HepG2 (cell line): ENCODE measurements around the gene ACAA2. TPM values are rescaled to one million over a fixed set of nuclear protein-coding genes. Genes with fewer than 3 reads are reported as not detected.
A peak's percentile ranks its signal among the peaks of the same experiment; 100 is the strongest.

Experiments used
- AFF4 ChIP-seq: sonication (generic); formaldehyde crosslinking; IDR thresholded peaks from 2 replicates; pipeline ENCODE4 v1.4.0; 2020; ENCODE audit warnings: missing genetic modification reagents
- ATF7 ChIP-seq, 2 experiments: fragments of 450-650 bp in 1 of 2; sonication (generic) in 1 of 2; formaldehyde crosslinking in 1 of 2; IDR thresholded peaks; 2 replicates each; pipeline versions ENCODE4 v1.4.0 to v1.6.1; 2016 to 2020; ENCODE audit warnings: antibody characterized with exemption in 1 of 2, mild to moderate bottlenecking in 1 of 2, missing genetic modification reagents in 1 of 2
- CENPT ChIP-seq: sonication (generic); formaldehyde crosslinking; IDR thresholded peaks from 2 replicates; pipeline ENCODE4 v1.8.0; 2022; ENCODE audit warnings: low read depth, mild to moderate bottlenecking, moderate library complexity, missing genetic modification reagents
- CREM ChIP-seq, 2 experiments: sonication (generic) in 1 of 2; formaldehyde crosslinking in 1 of 2; IDR thresholded peaks; 2 replicates each; pipeline versions ENCODE4 v1.4.0 to v1.6.1; 2016 to 2020; ENCODE audit warnings: antibody characterized with exemption in 1 of 2, mild to moderate bottlenecking in 1 of 2, missing genetic modification reagents in 1 of 2
- KLF11 ChIP-seq: IDR thresholded peaks from 2 replicates; pipeline ENCODE4 v1.6.1; 2016; ENCODE audit warnings: missing compliant biosample characterization
- NR2F6 ChIP-seq, 2 experiments: IDR thresholded peaks; 2 replicates each; pipeline ENCODE4 v1.6.1; 2016; ENCODE audit warnings: antibody characterized with exemption in 1 of 2, mild to moderate bottlenecking in 1 of 2
- RCOR2 ChIP-seq: IDR thresholded peaks from 2 replicates; pipeline ENCODE4 v1.6.1; 2016; ENCODE audit warnings: missing biosample characterization, missing genetic modification reagents
- RFX1 ChIP-seq: fragments of 450-650 bp; IDR thresholded peaks from 2 replicates; pipeline ENCODE4 v1.6.1; 2017
- SMC3 ChIP-seq: IDR thresholded peaks from 2 replicates; pipeline ENCODE4 v1.6.1; 2011; ENCODE audit warnings: low read length, improper control_type of control experiment
- ZNF263 ChIP-seq: sonication (generic); formaldehyde crosslinking; IDR thresholded peaks from 2 replicates; pipeline ENCODE4 v1.4.0; 2020; ENCODE audit warnings: missing genetic modification reagents
- ZNF597 ChIP-seq: sonication (generic); formaldehyde crosslinking; IDR thresholded peaks from 2 replicates; pipeline ENCODE4 v1.5.0; 2020; ENCODE audit warnings: missing genetic modification reagents
- ZNF598 ChIP-seq: sonication (generic); formaldehyde crosslinking; IDR thresholded peaks from 2 replicates; pipeline ENCODE4 v1.5.1; 2020; ENCODE audit warnings: mild to moderate bottlenecking, missing genetic modification reagents, borderline replicate concordance
- ZNF773 ChIP-seq: sonication (generic); formaldehyde crosslinking; IDR thresholded peaks from 2 replicates; pipeline ENCODE4 v1.4.0; 2020; ENCODE audit warnings: missing genetic modification reagents, borderline replicate concordance
- ZNF839 ChIP-seq: sonication (generic); formaldehyde crosslinking; IDR thresholded peaks from 2 replicates; pipeline ENCODE4 v1.4.0; 2020; ENCODE audit warnings: missing genetic modification reagents, mild to moderate bottlenecking, borderline replicate concordance
- polyA plus RNA-seq, 8 experiments: library from polyadenylated mRNA; depleted of rRNA in 3 of 8; stranded (reverse) in 7 of 8; unstranded in 1 of 8; fragments of >200 nt; fragmentation: Illumina TruSeq in 4 of 8; extraction: Trizol in 4 of 8; gene quantifications; 2 replicates each; pipeline versions ENCODE4 v1.2.1 to v1.2.3, GENCODE V29; 2011 to 2016; ENCODE audit warnings: low read depth in 4 of 8, missing spikeins in 1 of 8, mixed read lengths in 1 of 8; ENCODE audit not compliant: insufficient read depth in 1 of 8
- total RNA-seq, 5 experiments: library from RNA; depleted of rRNA; stranded (reverse); fragments of >200 nt; fragmentation: Illumina TruSeq; extraction: Trizol; gene quantifications; 2 replicates each; pipeline ENCODE4 v1.2.3, GENCODE V29; 2016; ENCODE audit warnings: low read depth in 1 of 5
- TF ChIP-seq, protein P1 (sequence below): IDR thresholded peaks from 2 replicates; pipeline ENCODE4 v1.6.1; 2018; ENCODE audit warnings: missing genetic modification reagents, mild to moderate bottlenecking, missing compliant biosample characterization
- TF ChIP-seq, protein P2 (sequence below): IDR thresholded peaks from 2 replicates; pipeline ENCODE4 v1.6.1; 2016; ENCODE audit warnings: missing compliant biosample characterization, missing genetic modification reagents, borderline replicate concordance
- TF ChIP-seq, protein P3 (sequence below): sonication (generic); formaldehyde crosslinking; IDR thresholded peaks from 2 replicates; pipeline ENCODE4 v1.4.0; 2020; ENCODE audit warnings: mild to moderate bottlenecking, missing genetic modification reagents, borderline replicate concordance
- TF ChIP-seq, protein P4 (sequence below): sonication (generic); formaldehyde crosslinking; IDR thresholded peaks from 2 replicates; pipeline ENCODE4 v1.8.0; 2022; ENCODE audit warnings: mild to moderate bottlenecking, missing genetic modification reagents, moderate library complexity

ACAA2 gene
- total and polyA plus RNA-seq, 2 of the 13 experiments (the other 11 are each of a cell fraction or from before 2014, with no cell fraction given), result 51.6 to 182 TPM

DNA sequence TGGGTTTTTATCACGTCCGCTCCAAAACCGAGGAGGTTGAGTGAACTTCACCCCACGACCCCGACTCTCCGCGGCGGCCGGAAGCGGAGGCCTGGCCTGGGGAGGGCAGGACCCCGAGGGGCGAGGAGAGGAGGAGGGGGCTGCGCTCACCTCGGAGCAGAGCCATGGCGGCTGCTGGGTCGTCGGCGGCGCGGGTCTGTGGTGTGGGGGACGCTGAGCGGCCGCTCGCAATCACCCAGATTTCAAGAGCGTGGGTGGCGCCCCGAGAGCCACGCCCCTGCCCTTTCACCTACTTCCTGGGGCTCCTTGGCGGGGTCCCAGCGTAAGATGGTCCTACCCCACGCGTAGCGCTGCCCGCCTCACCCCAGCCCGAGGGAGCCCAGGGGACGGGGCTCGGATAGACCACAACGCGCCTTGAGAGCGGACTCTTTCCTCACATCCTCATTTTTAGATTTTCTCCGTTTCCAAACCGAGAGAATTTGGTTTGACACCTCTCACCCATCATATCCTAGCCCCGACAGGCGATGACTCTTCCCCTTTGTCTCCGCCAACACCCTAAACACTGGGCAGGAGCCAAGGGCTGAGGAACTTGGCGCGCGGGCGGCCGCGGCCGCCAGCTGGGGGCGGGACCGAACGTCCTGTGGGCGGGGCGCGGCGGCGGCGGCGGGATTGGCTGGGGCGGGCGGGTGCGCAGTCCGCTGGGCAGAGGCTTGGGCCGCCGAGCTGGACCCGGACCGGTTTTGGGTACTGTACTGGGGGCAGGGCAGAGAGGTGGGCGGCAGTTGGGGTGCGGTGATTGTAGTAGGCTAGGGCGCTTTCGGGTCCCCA, at the start of gene ACAA2 (continued):
- TF ChIP-seq, protein P1, sequence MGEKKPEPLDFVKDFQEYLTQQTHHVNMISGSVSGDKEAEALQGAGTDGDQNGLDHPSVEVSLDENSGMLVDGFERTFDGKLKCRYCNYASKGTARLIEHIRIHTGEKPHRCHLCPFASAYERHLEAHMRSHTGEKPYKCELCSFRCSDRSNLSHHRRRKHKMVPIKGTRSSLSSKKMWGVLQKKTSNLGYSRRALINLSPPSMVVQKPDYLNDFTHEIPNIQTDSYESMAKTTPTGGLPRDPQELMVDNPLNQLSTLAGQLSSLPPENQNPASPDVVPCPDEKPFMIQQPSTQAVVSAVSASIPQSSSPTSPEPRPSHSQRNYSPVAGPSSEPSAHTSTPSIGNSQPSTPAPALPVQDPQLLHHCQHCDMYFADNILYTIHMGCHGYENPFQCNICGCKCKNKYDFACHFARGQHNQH (CRISPR knock-in tag), result 0 out of 2 replicates have a peak, but pooled peaks have one; percentile 44
- TF ChIP-seq NR2F6 (IDR thresholded peaks at IDR 0.05) (no peak; the same call in none of the 2 replicates), NR2F6 (CRISPR knock-in tag; IDR thresholded peaks at IDR 0.05) (peak; percentile 22; the same call in 1 of the 2 replicates), RFX1 (no peak), ZNF263 (CRISPR knock-in tag) (no peak; the same call in 1 of the 2 replicates), ZNF597 (no peak), ATF7 (IDR thresholded peaks at IDR 0.05) (no peak), ATF7 (CRISPR knock-in tag; IDR thresholded peaks at IDR 0.05) (0 out of 2 replicates have a peak, but pooled peaks have one; percentile 45), ZNF773 (CRISPR knock-in tag) (no peak), CREM (IDR thresholded peaks at IDR 0.05) (no peak), CREM (CRISPR knock-in tag; IDR thresholded peaks at IDR 0.05) (no peak), AFF4 (CRISPR knock-in tag) (peak; percentile 67; the same call in 1 of the 2 replicates), ZNF598 (CRISPR knock-in tag) (no peak), CENPT (CRISPR knock-in tag) (no peak), RCOR2 (CRISPR knock-in tag) (no peak), ZNF839 (CRISPR knock-in tag) (no peak), SMC3 (no peak), KLF11 (no peak)
- TF ChIP-seq, protein P2, sequence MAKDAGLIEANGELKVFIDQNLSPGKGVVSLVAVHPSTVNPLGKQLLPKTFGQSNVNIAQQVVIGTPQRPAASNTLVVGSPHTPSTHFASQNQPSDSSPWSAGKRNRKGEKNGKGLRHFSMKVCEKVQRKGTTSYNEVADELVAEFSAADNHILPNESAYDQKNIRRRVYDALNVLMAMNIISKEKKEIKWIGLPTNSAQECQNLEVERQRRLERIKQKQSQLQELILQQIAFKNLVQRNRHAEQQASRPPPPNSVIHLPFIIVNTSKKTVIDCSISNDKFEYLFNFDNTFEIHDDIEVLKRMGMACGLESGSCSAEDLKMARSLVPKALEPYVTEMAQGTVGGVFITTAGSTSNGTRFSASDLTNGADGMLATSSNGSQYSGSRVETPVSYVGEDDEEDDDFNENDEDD (CRISPR knock-in tag), result peak; percentile 44; the same call in 1 of the 2 replicates
- TF ChIP-seq, protein P3, sequence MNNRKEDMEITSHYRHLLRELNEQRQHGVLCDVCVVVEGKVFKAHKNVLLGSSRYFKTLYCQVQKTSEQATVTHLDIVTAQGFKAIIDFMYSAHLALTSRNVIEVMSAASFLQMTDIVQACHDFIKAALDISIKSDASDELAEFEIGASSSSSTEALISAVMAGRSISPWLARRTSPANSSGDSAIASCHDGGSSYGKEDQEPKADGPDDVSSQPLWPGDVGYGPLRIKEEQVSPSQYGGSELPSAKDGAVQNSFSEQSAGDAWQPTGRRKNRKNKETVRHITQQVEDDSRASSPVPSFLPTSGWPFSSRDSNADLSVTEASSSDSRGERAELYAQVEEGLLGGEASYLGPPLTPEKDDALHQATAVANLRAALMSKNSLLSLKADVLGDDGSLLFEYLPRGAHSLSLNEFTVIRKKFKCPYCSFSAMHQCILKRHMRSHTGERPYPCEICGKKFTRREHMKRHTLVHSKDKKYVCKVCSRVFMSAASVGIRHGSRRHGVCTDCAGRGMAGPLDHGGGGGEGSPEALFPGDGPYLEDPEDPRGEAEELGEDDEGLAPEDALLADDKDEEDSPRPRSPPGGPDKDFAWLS, result no peak
- TF ChIP-seq, protein P4, sequence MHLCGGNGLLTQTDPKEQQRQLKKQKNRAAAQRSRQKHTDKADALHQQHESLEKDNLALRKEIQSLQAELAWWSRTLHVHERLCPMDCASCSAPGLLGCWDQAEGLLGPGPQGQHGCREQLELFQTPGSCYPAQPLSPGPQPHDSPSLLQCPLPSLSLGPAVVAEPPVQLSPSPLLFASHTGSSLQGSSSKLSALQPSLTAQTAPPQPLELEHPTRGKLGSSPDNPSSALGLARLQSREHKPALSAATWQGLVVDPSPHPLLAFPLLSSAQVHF, result no peak
